OCI-LY1 (cell line): ENCODE data around the gene NKIRAS1.

Experiments
- H2AFZ ChIP-seq: fragments of 200-600 bp; sonication (generic), shearing (Covaris generic); 2 replicates; pipeline ENCODE4 v1.6.0; 2014; ENCODE audit warnings: antibody characterized with exemption, mild to moderate bottlenecking, low read length
- H3F3A ChIP-seq: fragments of 200-600 bp; sonication (generic), shearing (Covaris generic); 2 replicates; pipeline ENCODE4 v1.6.0; 2014; ENCODE audit warnings: mild to moderate bottlenecking, antibody characterized with exemption, low read length, moderate library complexity; ENCODE audit not compliant: insufficient read depth
- H3K27ac ChIP-seq: fragments of 200-600 bp; sonication (generic); 2 replicates; pipeline ENCODE4 v1.5.1; 2014; ENCODE audit warnings: low read length, mixed run types, mild to moderate bottlenecking, low read depth; ENCODE audit not compliant: poor library complexity, severe bottlenecking
- H3K27me3 ChIP-seq: fragments of 200-600 bp; sonication (generic); 2 replicates; pipeline ENCODE4 v1.6.0; 2014; ENCODE audit warnings: antibody characterized with exemption, mild to moderate bottlenecking, low read length, moderate library complexity; ENCODE audit not compliant: insufficient read depth
- H3K36me3 ChIP-seq: fragments of 200-600 bp; sonication (generic); 2 replicates; pipeline ENCODE4 v1.6.1; 2014; ENCODE audit warnings: mild to moderate bottlenecking, antibody characterized with exemption, low read length, moderate library complexity, mixed read lengths; ENCODE audit not compliant: insufficient read depth
- H3K4me1 ChIP-seq: fragments of 200-600 bp; sonication (generic); 2 replicates; pipeline ENCODE4 v1.5.1; 2014; ENCODE audit warnings: mild to moderate bottlenecking, low read length, moderate library complexity; ENCODE audit not compliant: insufficient read depth, severe bottlenecking
- H3K4me2 ChIP-seq: fragments of 200-600 bp; sonication (generic), shearing (Covaris generic); 2 replicates; pipeline ENCODE4 v1.6.1; 2014; ENCODE audit warnings: low read length
- H3K4me3 ChIP-seq: fragments of 200-600 bp; sonication (generic); 2 replicates; pipeline ENCODE4 v1.5.1; 2014; ENCODE audit warnings: low read length, low read depth, mild to moderate bottlenecking, mixed read lengths; ENCODE audit not compliant: poor library complexity, severe bottlenecking
- H3K79me2 ChIP-seq: fragments of 200-600 bp; shearing (Covaris generic); 2 replicates; pipeline ENCODE4 v1.6.1; 2016; ENCODE audit warnings: mixed run types, low read length, mixed read lengths; ENCODE audit not compliant: insufficient read depth
- H3K9ac ChIP-seq: fragments of 200-600 bp; sonication (generic), shearing (Covaris generic); 2 replicates; pipeline ENCODE4 v1.6.1; 2014; ENCODE audit warnings: mild to moderate bottlenecking, low read length, mixed read lengths
- H3K9me2 ChIP-seq: fragments of 200-600 bp; sonication (generic), shearing (Covaris generic); 2 replicates; pipeline ENCODE4 v1.6.1; 2014; ENCODE audit warnings: low read depth, mild to moderate bottlenecking, low read length, mixed read lengths
- H3K9me3 ChIP-seq: fragments of 200-600 bp; shearing (Covaris generic); 2 replicates; pipeline ENCODE4 v1.6.1; 2014; ENCODE audit warnings: low read length, mixed read lengths
- H4K20me1 ChIP-seq: fragments of 200-600 bp; sonication (generic), shearing (Covaris generic); 2 replicates; pipeline ENCODE4 v1.6.0; 2016; ENCODE audit warnings: mild to moderate bottlenecking, low read length; ENCODE audit not compliant: insufficient read depth
- CTCF ChIP-seq: fragments of 200-600 bp; sonication (generic), shearing (Covaris generic); IDR thresholded peaks from 2 replicates; pipeline ENCODE4 v1.5.1; 2017; ENCODE audit warnings: mild to moderate bottlenecking, antibody characterized with exemption, low read length, moderate library complexity, mixed read lengths
- EZH2 ChIP-seq: fragments of 200-600 bp; sonication (generic), shearing (Covaris generic); IDR thresholded peaks from 2 replicates; pipeline ENCODE4 v1.8.0; 2017; ENCODE audit warnings: borderline replicate concordance, mixed run types, mild to moderate bottlenecking, antibody characterized with exemption, low read length, moderate library complexity, mixed read lengths

The NKIRAS1 gene

GRCh38 chr3:23888617-23889228 lies 28.1 kb downstream of the NKIRAS1 start:
- no peaks in the 10 kb centered on the region for H3K27me3 ChIP-seq
- H3K27ac ChIP-seq, result no peak overlapping the region
- H4K20me1 ChIP-seq, result peaks cover 5% of the 10 kb centered on the region; the same call in 1 of the 2 replicates
- no peak overlapping the region for H3K4me2 ChIP-seq
- no peak overlapping the region for H3K9ac ChIP-seq
- no peaks in the 10 kb centered on the region for H3K9me3 ChIP-seq
- no peak for TF ChIP-seq EZH2
- TF ChIP-seq CTCF, result peak; percentile 84
- no peaks in the 10 kb centered on the region for H3K9me2 ChIP-seq
- H3F3A ChIP-seq, result no peaks in the 10 kb centered on the region
- no peak overlapping the region for H3K4me3 ChIP-seq
- no peaks in the 10 kb centered on the region for H3K79me2 ChIP-seq
- no peaks in the 10 kb centered on the region for H3K4me1 ChIP-seq
- no peak overlapping the region for H2AFZ ChIP-seq
- peaks cover 37% of the 10 kb centered on the region; the same call in 1 of the 2 replicates for H3K36me3 ChIP-seq

DNA sequence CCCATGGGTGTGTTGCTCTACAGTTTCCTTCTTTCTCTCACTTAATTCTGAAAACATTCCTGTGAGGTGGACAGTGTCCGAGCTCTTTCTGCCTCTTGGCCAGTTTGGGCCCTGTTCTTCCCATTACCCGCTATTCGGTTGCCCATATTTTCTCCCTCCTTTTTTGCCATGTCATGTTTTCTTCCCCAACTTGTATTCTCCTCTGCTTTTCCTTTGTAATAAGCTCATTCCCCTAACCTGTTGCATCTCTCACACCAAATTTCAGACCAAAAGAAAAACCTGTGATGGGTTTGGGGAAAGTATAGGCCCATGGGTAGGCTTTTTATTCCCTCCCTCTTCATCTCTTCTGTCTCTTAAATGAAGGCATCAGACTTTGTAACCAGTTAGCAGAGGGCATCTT lies 30.5 kb downstream of the NKIRAS1 start:
- Histone ChIP-seq H4K20me1 (peaks cover 5% of the 10 kb centered on the region; the same call in 1 of the 2 replicates), H3K27me3 (no peaks in the 10 kb centered on the region), H3K9me2 (no peaks in the 10 kb centered on the region), H3K9ac (no peak overlapping the region), H3K36me3 (peaks cover 19% of the 10 kb centered on the region; the same call in 1 of the 2 replicates), H3K27ac (no peak overlapping the region), H2AFZ (no peak overlapping the region), H3F3A (no peaks in the 10 kb centered on the region), H3K4me1 (no peaks in the 10 kb centered on the region), H3K79me2 (no peaks in the 10 kb centered on the region), H3K4me2 (no peak overlapping the region), H3K4me3 (no peak overlapping the region), H3K9me3 (no peaks in the 10 kb centered on the region)
- TF ChIP-seq EZH2 (no peak), CTCF (no peak)

- no peaks in the 10 kb centered on the region for H3K9me2 ChIP-seq
- H3K4me3 ChIP-seq, result no peak overlapping the region
These were observed 31.6 kb downstream of the NKIRAS1 start for GRCh38 chr3:23885210-23885609.

More at GRCh38 chr3:23885210-23885609, 31.6 kb downstream of the NKIRAS1 start:
- no peak overlapping the region for H3K27ac ChIP-seq
- no peak for TF ChIP-seq CTCF
- TF ChIP-seq EZH2, result no peak
- H3F3A ChIP-seq, result no peaks in the 10 kb centered on the region
- H2AFZ ChIP-seq, result no peak overlapping the region
- H3K4me1 ChIP-seq, result no peaks in the 10 kb centered on the region
- H3K27me3 ChIP-seq, result no peaks in the 10 kb centered on the region
- no peaks in the 10 kb centered on the region for H3K9me3 ChIP-seq
- peaks cover 5% of the 10 kb centered on the region; the same call in 1 of the 2 replicates for H4K20me1 ChIP-seq
- no peak overlapping the region for H3K4me2 ChIP-seq
- no peak overlapping the region for H3K9ac ChIP-seq
- H3K36me3 ChIP-seq, result peaks cover 12% of the 10 kb centered on the region
- 0 out of 2 replicates have a peak, but pooled peaks cover 3% of the 10 kb centered on the region for H3K79me2 ChIP-seq
